Kasumi-1 (cell line): ENCODE measurements around the gene KCNQ1.

Experiments used
- DNase-seq, 2 experiments: peaks; one replicate each; lab custom pipeline; 2025; lab: John Stamatoyannopoulos, UW

KCNQ1 gene

GRCh38 chr11:2714871-2715270 lies 270.1 kb downstream of the KCNQ1 start:
- DNase-seq: no peak

- DNase-seq: no peak
Measured at GRCh38 chr11:2715716-2716350, 271.0 kb downstream of the KCNQ1 start.

GRCh38 chr11:2716376-2717095 lies 271.7 kb downstream of the KCNQ1 start:
- DNase-seq: no peak

- no peak for DNase-seq
Measured at GRCh38 chr11:2717561-2718325, 272.9 kb downstream of the KCNQ1 start.

GRCh38 chr11:2718817-2719438 lies 274.1 kb downstream of the KCNQ1 start:
- no peak for DNase-seq

GRCh38 chr11:2719831-2720590 lies 275.2 kb downstream of the KCNQ1 start:
- no peak for DNase-seq

- DNase-seq: no peak
Measured at GRCh38 chr11:2721210-2721916, 276.6 kb downstream of the KCNQ1 start.

- no peak for DNase-seq
Measured at GRCh38 chr11:2722955-2723354, 278.1 kb downstream of the KCNQ1 start.

- DNase-seq: no peak
Measured at GRCh38 chr11:2724104-2724503, 279.3 kb downstream of the KCNQ1 start.

GRCh38 chr11:2724653-2725367 lies 280.0 kb downstream of the KCNQ1 start:
- DNase-seq: no peak

GRCh38 chr11:2725368-2726300 lies 280.8 kb downstream of the KCNQ1 start:
- no peak for DNase-seq

- DNase-seq: no peak
Measured at GRCh38 chr11:2726964-2727363, 282.2 kb downstream of the KCNQ1 start.

- DNase-seq: no peak
Measured at GRCh38 chr11:2728128-2728662, 283.4 kb downstream of the KCNQ1 start.

- no peak for DNase-seq
Measured at GRCh38 chr11:2728663-2729332, 284.0 kb downstream of the KCNQ1 start.

- DNase-seq: no peak
Measured at GRCh38 chr11:2729841-2730240, 285.0 kb downstream of the KCNQ1 start.

- no peak for DNase-seq
Measured at GRCh38 chr11:2730272-2731129, 285.7 kb downstream of the KCNQ1 start.
